K562 (cell line): ENCODE results near the gene SLAMF7.

ENCODE experiments used
- CBFA2T2 ChIP-seq: fragments of 450-650 bp; conservative IDR thresholded peaks from 2 replicates; pipeline ENCODE4 v1.6.1; 2017; ENCODE audit warnings: mild to moderate bottlenecking
- CBX5 ChIP-seq: IDR thresholded peaks from 2 replicates; pipeline ENCODE4 v1.6.1; 2014; ENCODE audit warnings: low read depth, borderline replicate concordance
- EP300 ChIP-seq: IDR thresholded peaks from 2 replicates; pipeline ENCODE4 v1.6.1; 2012; ENCODE audit warnings: low read length, improper control_type of control experiment
- SIN3A ChIP-seq, 2 experiments: fragments of 150-350 bp in 1 of 2; IDR thresholded peaks; 2 replicates each; pipeline ENCODE4 v1.6.1; 2011 to 2016; ENCODE audit warnings: borderline replicate concordance in 2 of 2, low read depth in 2 of 2, low read length in 2 of 2, mild to moderate bottlenecking in 2 of 2, moderate library complexity in 2 of 2; ENCODE audit not compliant: control insufficient read depth in 1 of 2
- ZNF609 ChIP-seq: sonication (generic); formaldehyde crosslinking; IDR thresholded peaks from 2 replicates; pipeline ENCODE4 v1.8.1; 2023; ENCODE audit warnings: missing genetic modification reagents, mild to moderate bottlenecking, borderline replicate concordance
- TF ChIP-seq, protein P1 (sequence below), 2 experiments: fragments of 450-650 bp; formaldehyde crosslinking in 1 of 2; IDR thresholded peaks; 2 replicates each; pipeline versions ENCODE4 v1.4.0 to v1.6.1; 2014 to 2020; ENCODE audit warnings: mild to moderate bottlenecking in 2 of 2, borderline replicate concordance in 1 of 2, low read depth in 1 of 2

- TF ChIP-seq EP300 (no peak), SIN3A (IDR thresholded peaks at IDR 0.05; ENCODE audit: borderline replicate concordance in 2 of 2, control insufficient read depth in 1 of 2, low read depth in 2 of 2, low read length in 2 of 2) (no peak), CBX5 (no peak), ZNF609 (CRISPR knock-in tag) (no peak), CBFA2T2 (no peak)
- TF ChIP-seq, protein P1, sequence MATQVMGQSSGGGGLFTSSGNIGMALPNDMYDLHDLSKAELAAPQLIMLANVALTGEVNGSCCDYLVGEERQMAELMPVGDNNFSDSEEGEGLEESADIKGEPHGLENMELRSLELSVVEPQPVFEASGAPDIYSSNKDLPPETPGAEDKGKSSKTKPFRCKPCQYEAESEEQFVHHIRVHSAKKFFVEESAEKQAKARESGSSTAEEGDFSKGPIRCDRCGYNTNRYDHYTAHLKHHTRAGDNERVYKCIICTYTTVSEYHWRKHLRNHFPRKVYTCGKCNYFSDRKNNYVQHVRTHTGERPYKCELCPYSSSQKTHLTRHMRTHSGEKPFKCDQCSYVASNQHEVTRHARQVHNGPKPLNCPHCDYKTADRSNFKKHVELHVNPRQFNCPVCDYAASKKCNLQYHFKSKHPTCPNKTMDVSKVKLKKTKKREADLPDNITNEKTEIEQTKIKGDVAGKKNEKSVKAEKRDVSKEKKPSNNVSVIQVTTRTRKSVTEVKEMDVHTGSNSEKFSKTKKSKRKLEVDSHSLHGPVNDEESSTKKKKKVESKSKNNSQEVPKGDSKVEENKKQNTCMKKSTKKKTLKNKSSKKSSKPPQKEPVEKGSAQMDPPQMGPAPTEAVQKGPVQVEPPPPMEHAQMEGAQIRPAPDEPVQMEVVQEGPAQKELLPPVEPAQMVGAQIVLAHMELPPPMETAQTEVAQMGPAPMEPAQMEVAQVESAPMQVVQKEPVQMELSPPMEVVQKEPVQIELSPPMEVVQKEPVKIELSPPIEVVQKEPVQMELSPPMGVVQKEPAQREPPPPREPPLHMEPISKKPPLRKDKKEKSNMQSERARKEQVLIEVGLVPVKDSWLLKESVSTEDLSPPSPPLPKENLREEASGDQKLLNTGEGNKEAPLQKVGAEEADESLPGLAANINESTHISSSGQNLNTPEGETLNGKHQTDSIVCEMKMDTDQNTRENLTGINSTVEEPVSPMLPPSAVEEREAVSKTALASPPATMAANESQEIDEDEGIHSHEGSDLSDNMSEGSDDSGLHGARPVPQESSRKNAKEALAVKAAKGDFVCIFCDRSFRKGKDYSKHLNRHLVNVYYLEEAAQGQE (IDR thresholded peaks at IDR 0.05; ENCODE audit: borderline replicate concordance) = no peak
- TF ChIP-seq, protein P1 (CRISPR knock-in tag; IDR thresholded peaks at IDR 0.05; ENCODE audit: low read depth) = no peak
Observed at GRCh38 chr1:160742428-160743127, 3.5 kb downstream of the SLAMF7 start.
